AG08395 (cell line): Measurements from ENCODE around the gene SDK1.

Source experiments
- DNase-seq: peaks from one replicate; pipeline ENCODE4 v3.0.0; 2012; ENCODE audit warnings: mixed read lengths, low spot score

Gene SDK1

GRCh38 chr7:4017081-4017480 lies 716.0 kb downstream of the SDK1 start:
- no peak for DNase-seq

- no peak for DNase-seq
Measured at GRCh38 chr7:4017785-4018184, 716.7 kb downstream of the SDK1 start.

GRCh38 chr7:4018601-4019316 lies 717.7 kb downstream of the SDK1 start:
- no peak for DNase-seq

GRCh38 chr7:4020086-4020485 lies 719.0 kb downstream of the SDK1 start:
- no peak for DNase-seq

- no peak for DNase-seq
Measured at GRCh38 chr7:4021413-4021812, 720.4 kb downstream of the SDK1 start.

GRCh38 chr7:4022265-4022664 lies 721.2 kb downstream of the SDK1 start:
- no peak for DNase-seq

- no peak for DNase-seq
Measured at GRCh38 chr7:4023502-4023901, 722.5 kb downstream of the SDK1 start.

- no peak for DNase-seq
Measured at GRCh38 chr7:4024133-4024532, 723.1 kb downstream of the SDK1 start.

GRCh38 chr7:4024806-4025205 lies 723.8 kb downstream of the SDK1 start:
- DNase-seq = no peak

GRCh38 chr7:4025210-4025609 lies 724.2 kb downstream of the SDK1 start:
- no peak for DNase-seq

GRCh38 chr7:4025694-4026615 lies 724.9 kb downstream of the SDK1 start:
- DNase-seq = no peak

GRCh38 chr7:4026941-4027486 lies 726.0 kb downstream of the SDK1 start:
- no peak for DNase-seq

GRCh38 chr7:4028221-4028620 lies 727.2 kb downstream of the SDK1 start:
- no peak for DNase-seq

- no peak for DNase-seq
Measured at GRCh38 chr7:4029941-4030340, 728.9 kb downstream of the SDK1 start.

GRCh38 chr7:4030346-4030950 lies 729.4 kb downstream of the SDK1 start:
- no peak for DNase-seq

- DNase-seq = no peak
Measured at GRCh38 chr7:4033996-4034395, 732.9 kb downstream of the SDK1 start.

GRCh38 chr7:4037308-4037707 lies 736.3 kb downstream of the SDK1 start:
- no peak for DNase-seq

- no peak for DNase-seq
Measured at GRCh38 chr7:4037877-4038276, 736.8 kb downstream of the SDK1 start.

GRCh38 chr7:4040109-4040928 lies 739.3 kb downstream of the SDK1 start:
- no peak for DNase-seq

GRCh38 chr7:4042402-4043045 lies 741.5 kb downstream of the SDK1 start:
- no peak for DNase-seq

GRCh38 chr7:4043988-4044387 lies 742.9 kb downstream of the SDK1 start:
- no peak for DNase-seq
